Epithelial cell of proximal tubule (primary cell): ENCODE results near the gene ACTR6. TPM values are rescaled to one million over a fixed set of nuclear protein-coding genes. Genes with fewer than 3 reads are reported as not detected.

ENCODE experiments used
- DNase-seq: peaks from one replicate; pipeline ENCODE4 v3.0.0-alpha.2; 2011; ENCODE audit warnings: low read depth
- H3K4me3 ChIP-seq: 2 replicates; pipeline ENCODE4 v1.5.1; 2011; ENCODE audit warnings: low read depth, mild to moderate bottlenecking, low read length
- CTCF ChIP-seq: conservative IDR thresholded peaks from 2 replicates; pipeline ENCODE4 v1.5.1; 2012; ENCODE audit warnings: low read depth, mild to moderate bottlenecking, low read length
- total RNA-seq: library from RNA; depleted of rRNA; stranded (reverse); fragments of >200 nt; gene quantifications from 2 replicates; pipeline ENCODE4 v1.2.3, GENCODE V29; 2015

The ACTR6 gene
- total RNA-seq, 1 donor from 2014 or later = 37.8 TPM

DNA sequence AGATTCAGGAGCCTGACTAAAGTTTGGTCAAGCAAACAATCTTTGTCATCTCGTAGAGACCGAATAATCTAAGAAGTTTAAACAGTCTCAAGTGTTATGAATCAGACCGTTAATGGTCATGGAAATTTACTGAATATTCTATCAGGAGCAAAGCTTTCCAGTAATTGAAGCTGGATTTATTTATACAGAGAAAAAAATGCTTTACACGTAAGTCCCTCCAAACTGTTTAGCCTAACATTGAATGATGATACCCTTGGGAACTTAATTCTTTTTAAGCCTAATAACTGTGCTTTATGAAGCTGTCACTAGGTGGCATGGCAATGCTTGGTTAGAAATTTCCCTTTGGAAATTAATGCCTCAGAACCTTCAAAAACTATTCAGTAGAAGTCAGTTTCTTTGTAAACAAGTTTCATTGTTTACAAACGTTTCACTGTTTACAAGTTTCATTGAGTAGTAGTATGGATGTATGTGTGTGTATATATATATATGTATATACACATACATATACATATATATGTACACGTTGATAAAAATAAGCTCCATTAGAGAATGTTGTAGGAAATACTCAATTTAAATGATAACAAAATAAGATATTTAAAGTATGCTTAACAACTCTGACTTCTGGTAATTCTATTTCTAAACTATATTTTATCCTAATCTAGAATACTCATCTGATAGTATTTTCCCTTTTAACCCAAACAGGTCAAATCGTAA lies 34.1 kb downstream of the ACTR6 start:
- DNase-seq = no peak
- no peak overlapping the region for H3K4me3 ChIP-seq
- TF ChIP-seq CTCF = peak; percentile 84

DNA sequence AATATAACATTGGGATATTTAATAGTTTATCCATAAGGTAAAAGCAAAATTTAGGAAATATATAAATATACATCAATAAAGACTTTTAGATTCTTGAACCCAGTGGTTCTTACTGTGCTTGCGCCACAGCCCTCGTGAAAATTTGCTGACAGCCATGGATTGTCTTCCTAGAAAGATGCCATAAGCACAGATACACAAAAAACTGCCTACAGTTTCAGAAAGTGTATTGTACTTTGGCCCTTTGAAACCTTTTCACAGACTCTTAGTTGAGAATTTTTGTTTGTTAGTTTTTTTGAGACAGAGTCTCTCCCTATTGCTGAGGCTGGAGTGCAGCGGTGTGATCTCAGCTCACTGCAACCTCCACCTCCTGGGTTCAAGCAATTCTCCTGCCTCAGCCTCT lies 38.2 kb downstream of the ACTR6 start:
- H3K4me3 ChIP-seq = no peak overlapping the region
- TF ChIP-seq CTCF = no peak
- no peak for DNase-seq

DNA sequence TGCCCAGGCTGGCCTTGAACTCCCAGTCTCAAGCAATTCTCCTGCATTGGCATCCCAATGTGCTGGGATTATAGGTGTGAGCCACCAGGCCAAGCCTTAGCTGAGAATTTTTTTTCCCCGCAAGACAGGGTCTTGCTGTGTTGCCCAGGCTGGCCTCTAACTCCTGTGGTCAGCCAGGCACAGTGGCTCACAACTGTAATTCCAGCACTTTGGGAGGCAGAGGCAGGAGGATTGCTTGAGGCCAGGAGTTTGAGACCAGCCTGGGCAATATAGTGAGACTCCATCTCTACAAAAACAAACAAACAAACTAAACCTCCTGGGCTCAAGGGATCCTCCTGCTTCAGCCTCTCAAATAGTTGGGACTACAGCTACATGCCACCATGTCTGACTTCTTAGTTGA lies 39.0 kb downstream of the ACTR6 start:
- TF ChIP-seq CTCF = no peak
- no peak for DNase-seq
- H3K4me3 ChIP-seq = no peak overlapping the region

- no peak for DNase-seq
- no peak for TF ChIP-seq CTCF
- no peak overlapping the region for H3K4me3 ChIP-seq
These were observed 42.5 kb downstream of the ACTR6 start for GRCh38 chr12:100243137-100243536.

GRCh38 chr12:100247765-100248164 lies 47.1 kb downstream of the ACTR6 start:
- DNase-seq = no peak
- TF ChIP-seq CTCF = no peak
- no peak overlapping the region for H3K4me3 ChIP-seq

GRCh38 chr12:100248886-100249285 lies 48.3 kb downstream of the ACTR6 start:
- H3K4me3 ChIP-seq = no peak overlapping the region
- no peak for TF ChIP-seq CTCF
- no peak for DNase-seq

DNA sequence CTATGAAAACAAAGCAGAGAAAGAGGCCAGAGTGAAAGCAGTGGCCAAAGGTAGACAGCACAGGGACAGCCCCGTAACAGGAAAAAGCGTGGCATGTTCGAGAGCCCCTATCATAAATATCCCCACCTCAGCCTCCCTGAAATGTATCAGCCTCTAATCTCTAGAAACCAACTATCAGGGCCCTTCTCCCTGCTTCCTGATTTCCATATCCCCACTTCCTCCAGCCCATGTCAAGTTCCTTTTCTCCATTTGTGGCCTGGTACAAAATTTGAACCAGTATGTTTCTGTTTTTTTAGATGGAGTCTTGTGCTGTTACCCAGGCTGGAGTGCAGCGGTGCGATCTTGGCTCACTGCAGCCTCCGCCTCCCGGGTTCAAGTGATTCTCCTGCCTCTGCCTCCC lies 49.3 kb downstream of the ACTR6 start:
- TF ChIP-seq CTCF = no peak
- H3K4me3 ChIP-seq = no peak overlapping the region

More for the DNA sequence above, 49.3 kb downstream of the ACTR6 start:
- no peak for DNase-seq
